Amygdala (tissue), 56 donors: ENCODE measurements around the gene IRF9.

ENCODE experiments used
- DNase-seq, 56 donors: peaks; one replicate each; lab custom pipeline; 2025; lab: John Stamatoyannopoulos, UW

Gene IRF9

DNA sequence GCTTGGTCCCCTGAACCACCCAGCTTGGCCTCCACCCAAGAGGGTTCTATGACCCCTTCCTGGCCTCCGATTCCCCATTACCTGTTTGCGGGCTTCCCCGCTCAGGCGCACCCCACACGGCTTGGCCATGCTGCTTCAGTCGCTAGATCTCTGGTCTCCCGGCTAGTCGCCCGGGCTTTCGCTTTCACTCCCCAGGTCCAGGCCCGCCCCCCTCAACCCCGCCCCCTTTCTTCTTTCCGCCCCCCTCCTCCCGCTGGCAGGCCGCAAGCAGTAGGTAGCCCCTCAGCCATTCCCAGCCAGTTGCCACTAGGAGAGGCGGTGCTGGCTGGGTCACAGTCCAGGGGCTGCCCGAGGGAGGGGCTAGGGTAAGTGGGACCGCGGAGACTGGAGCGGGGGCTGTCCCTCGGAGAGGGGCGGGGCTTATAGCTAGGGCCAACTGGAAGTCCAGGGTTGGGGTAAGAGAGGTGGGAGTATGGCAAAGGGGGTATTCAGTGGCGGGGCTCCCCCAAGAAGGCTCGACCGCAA is 14.6 kb upstream of the IRF9 start, which contains the start of gene PSME2:
Gene PSME2 (minus strand): TSS at position 158 of the 525 bp plus-strand sequence. CDS start 29 bp downstream, at position 129.
- DNase-seq, result peak in 55 of 56 donors; percentile 48 to 92 (median 82)

DNA sequence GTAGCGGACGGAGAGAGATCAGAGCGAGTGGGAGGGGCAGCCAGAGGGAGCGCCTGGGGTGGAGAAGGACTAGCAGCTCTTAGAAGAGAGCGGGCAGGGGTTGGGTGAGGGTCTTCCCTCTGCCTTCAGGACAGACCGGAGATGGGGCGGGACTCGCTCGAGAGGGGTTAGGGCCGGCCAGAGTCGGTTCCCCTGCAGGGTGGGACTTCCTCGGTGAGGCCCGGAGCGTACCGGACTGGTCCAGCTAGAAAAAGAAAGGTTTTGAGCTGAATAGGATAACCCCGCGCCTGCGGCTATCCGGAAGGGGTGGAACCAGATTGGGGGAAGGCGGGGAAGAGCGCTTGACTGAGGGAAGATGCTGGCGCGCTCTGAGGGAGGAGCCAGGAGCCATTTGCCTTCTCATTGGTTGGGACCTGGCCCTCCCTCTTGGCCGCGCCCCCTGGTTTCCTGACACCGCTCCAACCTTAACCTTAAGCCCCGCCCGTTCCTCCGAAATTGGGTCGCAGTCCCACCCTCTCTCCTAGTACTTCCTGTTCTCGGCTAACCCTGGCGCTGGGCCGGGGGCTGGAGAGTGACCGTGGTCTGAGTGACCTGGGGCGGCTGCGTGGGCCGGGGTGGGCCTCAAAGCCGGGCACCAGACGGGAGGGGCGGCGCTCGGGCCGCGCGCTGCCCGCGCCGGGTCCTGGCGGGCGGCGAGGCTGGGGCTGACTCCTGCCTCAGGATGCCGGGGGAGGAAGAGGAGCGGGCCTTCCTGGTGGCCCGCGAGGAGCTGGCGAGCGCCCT is 13.9 kb upstream of the IRF9 start, which contains the start of gene RNF31:
Gene RNF31 (plus strand): TSS at position 521 of the 783 bp plus-strand sequence. CDS start 201 bp downstream, at position 722.
- peak; percentile 73 to 99 (median 95) for DNase-seq

- DNase-seq, result no peak
Measured at GRCh38 chr14:24147761-24148428, 13.2 kb upstream of the IRF9 start.

DNA sequence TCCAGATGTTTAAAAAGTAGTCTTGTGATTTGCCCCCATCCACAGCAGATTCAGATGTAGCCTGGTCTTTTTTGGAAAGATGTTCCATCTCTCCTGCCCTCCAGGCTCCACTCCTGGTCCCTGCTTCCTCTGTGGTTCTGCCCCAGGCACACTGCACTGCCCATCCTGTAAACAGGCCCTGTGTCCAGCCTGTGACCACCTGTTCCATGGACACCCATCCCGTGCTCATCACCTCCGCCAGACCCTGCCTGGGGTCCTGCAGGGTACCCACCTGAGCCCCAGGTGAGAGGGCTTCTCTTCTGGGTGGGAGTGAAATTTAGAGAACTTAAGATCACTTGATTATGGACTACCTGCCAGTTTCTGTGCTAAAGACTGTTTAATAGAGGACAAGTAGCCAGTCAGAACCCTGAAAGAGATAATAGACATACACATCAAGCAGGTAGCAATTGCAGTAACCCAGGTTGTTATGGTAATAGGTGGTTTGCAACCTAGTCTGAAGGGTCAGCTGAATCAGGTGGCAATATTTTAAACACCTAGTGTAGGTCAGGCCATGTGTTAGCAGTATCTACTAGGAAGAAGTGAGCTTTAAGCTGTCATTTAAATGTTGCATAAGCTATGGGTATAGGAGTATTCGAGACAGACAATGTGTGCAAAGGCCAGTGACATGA is 11.6 kb upstream of the IRF9 start:
- DNase-seq, result no peak

- DNase-seq, result no peak
Measured at GRCh38 chr14:24150061-24150460, 11.0 kb upstream of the IRF9 start.

- DNase-seq, result no peak
Measured at GRCh38 chr14:24150567-24150966, 10.5 kb upstream of the IRF9 start.

DNA sequence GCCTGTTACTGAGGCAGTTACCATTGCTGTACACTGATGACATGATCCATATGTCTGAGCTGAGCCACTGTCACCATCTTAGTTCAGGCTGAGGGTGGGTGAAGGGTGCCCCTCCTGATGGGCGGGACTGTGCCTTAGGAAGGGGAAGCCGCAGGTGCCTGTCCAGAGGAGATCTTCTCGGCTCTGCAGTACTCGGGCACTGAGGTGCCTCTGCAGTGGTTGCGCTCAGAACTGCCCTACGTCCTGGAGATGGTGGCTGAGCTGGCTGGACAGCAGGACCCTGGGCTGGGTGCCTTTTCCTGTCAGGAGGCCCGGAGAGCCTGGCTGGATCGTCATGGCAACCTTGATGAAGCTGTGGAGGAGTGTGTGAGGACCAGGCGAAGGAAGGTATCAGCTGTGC is 10.1 kb upstream of the IRF9 start:
- DNase-seq, result no peak

- DNase-seq, result no peak
Measured at GRCh38 chr14:24151404-24152080, 9.5 kb upstream of the IRF9 start.

- no peak for DNase-seq
Measured at GRCh38 chr14:24155100-24155499, 6.0 kb upstream of the IRF9 start.

- DNase-seq, result no peak
Measured at GRCh38 chr14:24156840-24157239, 4.2 kb upstream of the IRF9 start.

DNA sequence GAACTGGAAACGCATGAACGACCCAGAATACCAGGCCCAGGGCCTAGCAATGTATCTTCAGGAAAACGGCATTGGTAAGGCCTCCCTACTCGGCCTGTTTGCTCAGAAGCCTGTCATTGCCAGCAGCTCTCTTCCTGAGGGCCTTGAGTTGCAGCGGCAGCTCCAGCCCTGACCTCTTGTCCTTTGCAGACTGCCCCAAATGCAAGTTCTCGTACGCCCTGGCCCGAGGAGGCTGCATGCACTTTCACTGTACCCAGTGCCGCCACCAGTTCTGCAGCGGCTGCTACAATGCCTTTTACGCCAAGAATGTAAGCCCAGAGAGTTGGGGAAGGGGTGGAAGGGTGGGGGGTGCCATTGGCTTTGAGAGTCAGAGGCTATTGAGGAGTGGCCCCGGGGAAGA is 3.7 kb upstream of the IRF9 start:
- DNase-seq, result no peak

- no peak for DNase-seq
Measured at GRCh38 chr14:24159777-24160498, 1.1 kb upstream of the IRF9 start.

DNA sequence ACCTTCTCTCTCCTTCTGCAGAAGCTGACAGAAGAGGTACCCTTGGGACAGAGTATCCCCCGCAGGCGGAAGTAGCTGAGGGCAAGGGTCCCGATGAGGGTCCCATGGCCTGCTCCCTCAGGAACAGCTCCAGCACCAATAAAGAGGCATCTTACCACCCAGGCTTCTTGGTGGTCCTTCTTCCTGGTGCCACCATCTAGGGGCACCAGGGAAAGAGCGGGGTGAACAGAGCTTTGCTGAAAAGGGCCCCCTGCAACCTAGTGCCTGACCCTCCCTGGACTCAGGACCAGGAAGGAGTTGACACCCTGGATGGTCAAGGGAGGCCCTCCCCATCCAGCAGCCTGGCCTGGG is 591 bp upstream of the IRF9 start:
- DNase-seq, result no peak

DNA sequence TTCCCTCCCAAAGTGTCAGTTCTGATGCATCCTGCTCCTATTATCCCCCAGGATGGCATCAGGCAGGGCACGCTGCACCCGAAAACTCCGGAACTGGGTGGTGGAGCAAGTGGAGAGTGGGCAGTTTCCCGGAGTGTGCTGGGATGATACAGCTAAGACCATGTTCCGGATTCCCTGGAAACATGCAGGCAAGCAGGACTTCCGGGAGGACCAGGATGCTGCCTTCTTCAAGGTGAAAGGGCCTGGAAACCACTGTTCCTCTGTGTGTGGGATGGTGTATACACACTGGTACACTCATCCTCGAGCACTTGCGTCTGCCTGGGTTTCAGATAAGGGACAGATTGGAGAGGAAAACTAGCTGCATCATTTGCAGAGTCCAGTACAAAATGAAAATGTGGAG is 1.0 kb downstream of the IRF9 start:
- DNase-seq, result peak in 7 of 56 donors; percentile 10 to 28 (median 25)

GRCh38 chr14:24164518-24164991 is 3.5 kb downstream of the IRF9 start:
- no peak for DNase-seq

- no peak for DNase-seq
Measured at GRCh38 chr14:24165785-24166184, 4.7 kb downstream of the IRF9 start.

DNA sequence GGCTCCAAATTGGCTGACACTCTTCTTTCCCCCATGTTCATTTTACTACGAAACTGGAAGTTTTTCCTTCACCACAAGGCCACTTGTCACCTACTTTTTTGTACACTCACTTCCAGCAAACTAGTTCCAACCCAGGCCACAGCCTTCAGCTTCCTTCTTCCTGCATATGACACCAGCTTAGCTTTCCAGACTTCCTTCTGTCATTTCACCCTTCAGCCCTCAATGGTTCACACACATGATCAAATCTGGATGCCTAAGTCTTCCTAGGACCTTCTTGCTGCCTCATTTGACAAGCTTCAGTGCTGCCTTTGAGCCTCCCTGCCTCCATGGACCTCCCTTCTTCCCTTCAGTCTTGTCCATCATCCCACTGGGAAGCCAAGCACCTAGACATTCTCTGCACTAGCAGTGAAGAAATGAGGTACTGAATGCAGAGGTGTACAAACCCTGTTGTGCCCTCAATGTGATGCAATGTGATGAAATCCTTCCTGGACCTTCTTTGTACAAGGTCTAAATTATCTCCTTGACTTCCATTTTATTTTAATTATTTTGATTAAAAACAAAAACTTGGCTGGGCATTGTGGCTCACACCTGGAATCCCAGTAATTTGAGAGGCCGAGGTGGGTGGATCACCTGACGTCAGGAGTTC is 6.5 kb downstream of the IRF9 start:
- DNase-seq, result no peak

DNA sequence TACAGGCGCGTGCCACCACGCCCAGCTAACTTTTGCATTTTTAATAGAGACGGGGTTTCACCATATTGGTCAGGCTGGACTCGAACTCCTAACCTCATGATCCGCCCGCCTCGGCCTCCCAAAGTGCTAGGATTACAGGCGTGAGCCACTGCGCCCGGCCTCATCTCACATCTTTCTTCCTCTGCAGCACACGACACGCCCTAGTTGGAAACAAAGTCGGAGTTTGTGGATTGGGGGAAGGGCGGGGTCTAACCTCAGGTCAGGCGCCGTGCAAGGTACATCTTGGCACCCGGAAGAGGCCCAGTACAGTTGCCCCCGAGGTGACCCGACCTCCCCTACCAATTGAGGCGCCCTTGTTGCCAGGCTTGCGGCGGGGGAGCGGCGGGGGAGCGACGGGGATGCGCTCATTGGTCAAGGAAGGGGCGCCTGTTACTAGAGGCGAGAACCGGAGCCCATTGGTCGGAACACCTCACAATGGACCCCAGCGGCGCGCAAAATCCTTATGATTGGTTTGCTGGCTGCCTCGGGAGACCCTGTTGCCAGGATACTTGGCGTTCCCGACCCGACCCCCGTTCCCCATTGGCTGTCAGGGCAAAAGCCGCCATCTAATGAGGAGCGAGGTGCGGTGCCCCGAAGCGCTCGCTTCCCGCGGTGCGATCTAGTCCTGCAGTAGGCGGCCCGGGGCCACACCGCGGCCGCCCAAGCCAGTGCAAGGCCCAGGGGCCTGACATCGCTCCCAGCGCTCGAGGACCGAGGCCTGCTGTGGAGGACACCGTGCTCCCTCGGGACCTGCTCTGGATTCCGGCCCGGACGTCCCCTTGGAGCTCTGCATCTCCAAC is 10.6 kb downstream of the IRF9 start, which contains the start of gene REC8:
Gene REC8 (plus strand): TSS at position 659 of the 839 bp plus-strand sequence. CDS start 473 bp downstream, outside the sequence.
- DNase-seq, result peak; percentile 26 to 96 (median 90)
